HG03108 (cell line): Measurements from ENCODE around the gene FSIP1.

Experiments used
- ATAC-seq: cut with Tn5 transposase; IDR thresholded peaks from one replicate; pipeline ENCODE4 v1.9.1; 2021; ENCODE audit warnings: moderate library complexity; ENCODE audit not compliant: unreplicated experiment

Gene FSIP1

GRCh38 chr15:39625451-39625850 lies 157.2 kb downstream of the FSIP1 start:
- ATAC-seq = no peak

GRCh38 chr15:39624806-39625205 lies 157.8 kb downstream of the FSIP1 start:
- peak; percentile 33 for ATAC-seq

- ATAC-seq = peak; percentile 93
Measured at GRCh38 chr15:39623529-39623931, 159.1 kb downstream of the FSIP1 start.

GRCh38 chr15:39622660-39623516 lies 159.8 kb downstream of the FSIP1 start:
- no peak for ATAC-seq

- ATAC-seq = no peak
Measured at GRCh38 chr15:39621976-39622375, 160.7 kb downstream of the FSIP1 start.

- ATAC-seq = no peak
Measured at GRCh38 chr15:39621210-39621609, 161.4 kb downstream of the FSIP1 start.

- no peak for ATAC-seq
Measured at GRCh38 chr15:39618063-39618823, 164.4 kb downstream of the FSIP1 start.

GRCh38 chr15:39616731-39617455 lies 165.7 kb downstream of the FSIP1 start:
- ATAC-seq = no peak

- no peak for ATAC-seq
Measured at GRCh38 chr15:39613861-39614260, 168.8 kb downstream of the FSIP1 start.

GRCh38 chr15:39613271-39613670 lies 169.4 kb downstream of the FSIP1 start:
- ATAC-seq = no peak

- ATAC-seq = no peak
Measured at GRCh38 chr15:39610665-39611064, 172.0 kb downstream of the FSIP1 start.

GRCh38 chr15:39609166-39609916 lies 173.3 kb downstream of the FSIP1 start:
- no peak for ATAC-seq

GRCh38 chr15:39608185-39609139 lies 174.2 kb downstream of the FSIP1 start:
- ATAC-seq = no peak

GRCh38 chr15:39605146-39605545 lies 177.5 kb downstream of the FSIP1 start:
- ATAC-seq = no peak

GRCh38 chr15:39602143-39602542 lies 180.5 kb downstream of the FSIP1 start:
- ATAC-seq = no peak

GRCh38 chr15:39599871-39600270 lies 182.8 kb downstream of the FSIP1 start:
- no peak for ATAC-seq

- no peak for ATAC-seq
Measured at GRCh38 chr15:39598958-39599845, 183.4 kb downstream of the FSIP1 start.

- no peak for ATAC-seq
Measured at GRCh38 chr15:39598186-39598850, 184.3 kb downstream of the FSIP1 start.
